Measurements from ENCODE around the gene RNF220.
"Not testable (repeated sequence)": the region's sequence is repeated elsewhere in the genome, so short reads cannot be mapped to it uniquely, and the experiment has no call there.

Gene RNF220

GRCh38 chr1:44695671-44696070 lies 290.6 kb downstream of the RNF220 start:
- no peak for DNase-seq (ENCODE audit: extremely low read depth in 1 of 2, low read depth in 1 of 2)

- no peak for DNase-seq (ENCODE audit: extremely low read depth in 1 of 2, low read depth in 1 of 2)
Observed at GRCh38 chr1:44696101-44696500, 291.0 kb downstream of the RNF220 start.

- DNase-seq (ENCODE audit: extremely low read depth in 1 of 2, low read depth in 1 of 2), result no peak
Observed at GRCh38 chr1:44696789-44697345, 291.8 kb downstream of the RNF220 start.

- DNase-seq (ENCODE audit: extremely low read depth in 1 of 2, low read depth in 1 of 2), result no peak
Observed at GRCh38 chr1:44698138-44698537, 293.1 kb downstream of the RNF220 start.

- DNase-seq (ENCODE audit: extremely low read depth in 1 of 2, low read depth in 1 of 2), result not testable (repeated sequence)
Observed at GRCh38 chr1:44699375-44699774, 294.3 kb downstream of the RNF220 start.

GRCh38 chr1:44700573-44700972 lies 295.5 kb downstream of the RNF220 start:
- no peak for DNase-seq (ENCODE audit: extremely low read depth in 1 of 2, low read depth in 1 of 2)

GRCh38 chr1:44701141-44701573 lies 296.1 kb downstream of the RNF220 start:
- DNase-seq (ENCODE audit: extremely low read depth in 1 of 2, low read depth in 1 of 2), result no peak
